Karpas-422 (cell line): Measurements from ENCODE around the gene SFSWAP. TPM values are rescaled to one million over a fixed set of nuclear protein-coding genes. Genes with fewer than 3 reads are reported as not detected.

ENCODE experiments used
- DNase-seq: peaks from one replicate; pipeline ENCODE4 v3.0.0-alpha.2; 2015
- H2AFZ ChIP-seq: fragments of 200-600 bp; sonication (generic); 2 replicates; pipeline ENCODE4 v1.6.1; 2014; ENCODE audit warnings: antibody characterized with exemption, low read length, mixed read lengths
- H3K27ac ChIP-seq: fragments of 200-600 bp; sonication (generic); 2 replicates; pipeline ENCODE4 v1.5.1; 2014; ENCODE audit warnings: mild to moderate bottlenecking, low read length, moderate library complexity
- H3K27me3 ChIP-seq: fragments of 200-600 bp; sonication (generic); 2 replicates; pipeline ENCODE4 v1.6.1; 2014; ENCODE audit warnings: low read length, mixed read lengths
- H3K36me3 ChIP-seq: fragments of 200-600 bp; sonication (generic); 2 replicates; pipeline ENCODE4 v1.6.1; 2014; ENCODE audit warnings: low read length, mixed read lengths; ENCODE audit not compliant: insufficient read depth
- H3K4me1 ChIP-seq: fragments of 200-600 bp; sonication (generic); 2 replicates; pipeline ENCODE4 v1.6.1; 2014; ENCODE audit warnings: mild to moderate bottlenecking, low read length, mixed read lengths
- H3K4me2 ChIP-seq: fragments of 200-600 bp; sonication (generic); 2 replicates; pipeline ENCODE4 v1.6.1; 2014; ENCODE audit warnings: low read length, low read depth, mild to moderate bottlenecking; ENCODE audit not compliant: poor library complexity, severe bottlenecking
- H3K4me3 ChIP-seq: fragments of 200-600 bp; sonication (generic); 2 replicates; pipeline ENCODE4 v1.5.1; 2014; ENCODE audit warnings: mild to moderate bottlenecking, antibody characterized with exemption, low read length, mixed read lengths
- H3K79me2 ChIP-seq: fragments of 200-600 bp; sonication (generic); 2 replicates; pipeline ENCODE4 v1.6.1; 2014; ENCODE audit warnings: mild to moderate bottlenecking, low read length, mixed read lengths
- H3K9ac ChIP-seq: fragments of 200-600 bp; sonication (generic); 2 replicates; pipeline ENCODE4 v1.6.0; 2014; ENCODE audit warnings: low read length
- H3K9me2 ChIP-seq: fragments of 200-600 bp; sonication (generic), shearing (Covaris generic); replicated peaks from 2 replicates; pipeline ENCODE4 v1.6.0; 2014; ENCODE audit warnings: mild to moderate bottlenecking, low read length, moderate library complexity; ENCODE audit not compliant: insufficient read depth
- H3K9me3 ChIP-seq: fragments of 300-700, 200-600 bp; sonication (generic); 2 replicates; pipeline ENCODE4 v1.6.1; 2014; ENCODE audit warnings: low read length, mixed read lengths
- H4K20me1 ChIP-seq: fragments of 200-600 bp; sonication (generic); 2 replicates; pipeline ENCODE4 v1.6.1; 2014; ENCODE audit warnings: mild to moderate bottlenecking, antibody characterized with exemption, low read length, low read depth; ENCODE audit not compliant: insufficient read depth
- total RNA-seq: library from RNA; depleted of rRNA; stranded (reverse); fragments of >200 nt; shearing (Covaris generic); gene quantifications from 2 replicates; pipeline ENCODE4 v1.2.3, GENCODE V29; 2014; ENCODE audit warnings: low replicate concordance

Gene SFSWAP
- total RNA-seq, 1 experiment from 2014 or later, result 30.0 TPM

DNA sequence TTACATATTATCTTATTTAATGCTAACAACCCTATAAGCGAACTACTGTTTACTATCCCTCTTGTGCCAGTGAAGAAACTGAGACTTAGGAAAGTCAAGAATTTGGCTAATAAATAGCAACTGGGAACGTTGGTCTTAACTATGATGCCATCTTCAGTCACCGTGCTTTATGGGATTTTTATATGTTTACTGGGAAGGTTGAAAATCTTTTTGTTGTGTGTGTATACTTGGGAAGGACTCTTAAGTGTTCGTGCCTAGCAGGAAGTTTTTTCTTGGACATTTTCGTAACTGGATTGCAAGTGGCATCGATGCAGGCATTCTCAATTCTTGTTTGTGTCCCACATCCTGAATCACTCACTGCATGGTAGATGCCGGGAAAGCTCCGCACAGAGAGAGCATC is 9.4 kb downstream of the SFSWAP start:
- Histone ChIP-seq H3K9ac (no peak overlapping the region), H3K79me2 (peaks cover 85% of the 10 kb centered on the region), H3K27ac (no peak overlapping the region), H2AFZ (no peak overlapping the region), H3K4me2 (no peak overlapping the region), H3K36me3 (peaks cover 73% of the 10 kb centered on the region; the same call in 1 of the 2 replicates), H3K9me3 (no peaks in the 10 kb centered on the region), H4K20me1 (peaks cover 5% of the 10 kb centered on the region; the same call in 1 of the 2 replicates), H3K27me3 (no peaks in the 10 kb centered on the region), H3K9me2 (no peaks in the 10 kb centered on the region), H3K4me3 (no peak overlapping the region), H3K4me1 (no peaks in the 10 kb centered on the region)
- DNase-seq, result no peak

DNA sequence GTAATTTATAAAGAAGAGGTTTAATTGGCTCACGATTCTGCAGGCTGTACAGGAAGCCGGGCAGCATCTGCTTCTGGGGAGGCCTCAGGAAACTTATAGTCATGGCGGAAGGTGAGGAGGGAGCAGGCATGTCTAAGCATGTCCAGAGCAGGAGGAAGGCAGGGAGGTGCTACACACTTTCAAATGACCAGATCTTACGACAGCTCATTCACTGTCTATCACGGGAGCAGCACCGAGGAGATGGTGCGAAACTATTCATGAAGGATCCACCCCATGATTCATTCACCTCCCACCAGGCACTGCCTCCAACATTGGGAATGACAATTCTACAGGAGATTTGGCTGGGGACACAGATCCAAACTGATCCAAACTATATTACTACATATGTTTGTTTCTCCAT is 10.0 kb downstream of the SFSWAP start:
- H4K20me1 ChIP-seq, result peaks cover 5% of the 10 kb centered on the region; the same call in 1 of the 2 replicates
- no peaks in the 10 kb centered on the region for H3K9me3 ChIP-seq
- no peak for DNase-seq
- H3K9me2 ChIP-seq, result no peaks in the 10 kb centered on the region
- H3K79me2 ChIP-seq, result peaks cover 83% of the 10 kb centered on the region
- no peak overlapping the region for H3K9ac ChIP-seq
- no peaks in the 10 kb centered on the region for H3K27me3 ChIP-seq
- peaks cover 73% of the 10 kb centered on the region; the same call in 1 of the 2 replicates for H3K36me3 ChIP-seq
- H2AFZ ChIP-seq, result no peak overlapping the region
- no peaks in the 10 kb centered on the region for H3K4me1 ChIP-seq
- H3K4me3 ChIP-seq, result no peak overlapping the region
- H3K4me2 ChIP-seq, result no peak overlapping the region
- H3K27ac ChIP-seq, result no peak overlapping the region

DNA sequence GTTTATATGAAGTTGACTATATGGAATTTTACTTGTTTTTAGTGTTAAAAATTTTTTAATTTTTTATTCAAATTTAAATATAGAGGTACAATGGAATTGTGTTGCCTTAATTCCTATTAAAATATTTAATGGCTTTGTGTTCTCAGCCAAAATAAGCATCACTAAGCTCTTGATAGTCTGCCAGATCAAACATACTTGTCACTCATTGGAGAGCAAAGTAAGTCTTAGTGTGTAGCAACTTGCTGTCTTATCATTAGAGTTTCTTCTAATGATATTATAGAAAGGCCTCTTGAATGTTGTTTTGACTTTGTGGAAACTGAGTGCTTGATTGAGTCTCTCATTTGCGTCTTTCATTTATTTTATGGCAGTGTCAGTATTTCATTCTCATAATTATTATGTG is 10.7 kb downstream of the SFSWAP start:
- Histone ChIP-seq H3K4me1 (no peaks in the 10 kb centered on the region), H3K9ac (no peak overlapping the region), H3K9me3 (no peaks in the 10 kb centered on the region), H3K36me3 (peaks cover 67% of the 10 kb centered on the region; the same call in 1 of the 2 replicates), H3K27me3 (no peaks in the 10 kb centered on the region), H3K27ac (no peak overlapping the region), H3K4me3 (no peak overlapping the region), H3K4me2 (no peak overlapping the region), H4K20me1 (peaks cover 5% of the 10 kb centered on the region; the same call in 1 of the 2 replicates), H2AFZ (no peak overlapping the region), H3K9me2 (no peaks in the 10 kb centered on the region), H3K79me2 (peaks cover 77% of the 10 kb centered on the region)
- DNase-seq, result no peak

DNA sequence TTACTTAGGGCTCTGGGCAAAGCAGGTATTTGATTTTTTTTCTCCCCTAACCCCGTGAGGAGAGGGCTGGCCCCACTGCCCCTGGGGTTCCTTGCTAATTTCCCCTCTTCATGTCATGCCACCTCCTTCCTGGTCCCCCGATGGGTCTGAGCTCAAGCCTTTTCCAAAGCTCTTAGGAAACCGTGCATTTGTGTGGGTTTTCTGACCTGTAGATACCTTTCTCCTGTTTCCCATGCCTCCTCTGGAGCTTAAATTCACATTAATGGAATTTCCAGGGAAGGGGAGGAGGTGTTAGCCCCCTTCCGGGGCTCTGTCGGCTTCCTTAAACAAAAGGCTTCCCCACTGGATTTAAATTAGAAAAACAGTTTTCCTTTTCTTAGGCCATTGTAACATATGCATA is 12.6 kb downstream of the SFSWAP start:
- Histone ChIP-seq H3K79me2 (peaks cover 62% of the 10 kb centered on the region), H3K27ac (no peak overlapping the region), H3K9me3 (no peaks in the 10 kb centered on the region), H3K27me3 (no peaks in the 10 kb centered on the region), H3K36me3 (peaks cover 67% of the 10 kb centered on the region), H3K4me1 (no peaks in the 10 kb centered on the region), H3K4me3 (no peak overlapping the region), H3K9me2 (no peaks in the 10 kb centered on the region), H2AFZ (no peak overlapping the region), H3K9ac (no peak overlapping the region), H3K4me2 (no peak overlapping the region), H4K20me1 (peaks cover 5% of the 10 kb centered on the region; the same call in 1 of the 2 replicates)
- DNase-seq, result no peak

DNA sequence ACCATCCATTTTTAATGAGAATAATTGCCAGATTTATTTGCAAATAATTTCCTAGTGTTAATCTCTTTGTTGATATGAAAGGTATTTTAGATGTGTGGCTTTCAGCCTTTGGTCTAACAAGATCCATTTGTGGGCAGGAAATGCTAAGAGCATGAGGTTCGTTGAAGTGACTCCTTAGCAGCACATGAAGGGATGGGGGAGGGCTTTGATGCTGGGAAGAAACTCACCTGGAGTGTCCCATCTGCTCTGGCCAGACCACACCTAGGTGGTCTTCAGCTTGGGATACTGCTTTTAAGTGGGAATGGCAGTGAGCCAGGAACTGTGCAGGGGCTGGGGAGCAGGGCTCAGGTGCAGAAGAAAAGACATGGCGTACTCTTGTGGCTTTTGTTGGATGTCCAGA is 13.6 kb downstream of the SFSWAP start:
- Histone ChIP-seq H2AFZ (no peak overlapping the region), H3K4me2 (no peak overlapping the region), H3K27ac (no peak overlapping the region), H3K36me3 (peaks cover 65% of the 10 kb centered on the region), H3K9me3 (no peaks in the 10 kb centered on the region), H3K4me3 (no peak overlapping the region), H3K9me2 (no peaks in the 10 kb centered on the region), H3K27me3 (no peaks in the 10 kb centered on the region), H3K9ac (no peak overlapping the region), H3K79me2 (peaks cover 57% of the 10 kb centered on the region), H4K20me1 (peaks cover 5% of the 10 kb centered on the region; the same call in 1 of the 2 replicates), H3K4me1 (no peaks in the 10 kb centered on the region)
- no peak for DNase-seq

DNA sequence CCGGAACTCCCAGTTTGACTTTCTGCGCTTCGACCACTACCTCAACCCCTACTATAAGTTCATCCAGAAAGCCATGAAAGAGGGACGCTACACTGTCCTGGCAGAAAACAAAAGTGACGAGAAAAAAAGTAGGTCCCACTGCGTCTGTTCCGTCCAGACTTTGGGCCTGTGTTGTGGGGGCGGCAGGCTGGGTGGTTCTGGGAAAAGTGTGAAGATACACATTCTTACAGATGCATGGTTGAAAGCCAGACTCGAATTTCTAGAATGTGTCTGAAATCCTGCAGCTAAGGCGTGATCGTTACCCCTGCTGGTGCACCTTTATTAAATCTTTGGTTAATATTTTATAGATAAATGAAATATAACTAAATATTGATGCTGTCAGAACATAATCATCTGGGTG is 14.6 kb downstream of the SFSWAP start:
- no peak overlapping the region for H3K4me3 ChIP-seq
- peaks cover 5% of the 10 kb centered on the region; the same call in 1 of the 2 replicates for H4K20me1 ChIP-seq
- H3K9ac ChIP-seq, result no peak overlapping the region
- peaks cover 47% of the 10 kb centered on the region for H3K79me2 ChIP-seq
- no peak for DNase-seq
- no peaks in the 10 kb centered on the region for H3K9me3 ChIP-seq
- H3K27me3 ChIP-seq, result no peaks in the 10 kb centered on the region
- H3K4me2 ChIP-seq, result no peak overlapping the region
- no peaks in the 10 kb centered on the region for H3K9me2 ChIP-seq
- no peak overlapping the region for H2AFZ ChIP-seq
- H3K4me1 ChIP-seq, result no peaks in the 10 kb centered on the region
- no peak overlapping the region for H3K27ac ChIP-seq
- peaks cover 61% of the 10 kb centered on the region for H3K36me3 ChIP-seq

DNA sequence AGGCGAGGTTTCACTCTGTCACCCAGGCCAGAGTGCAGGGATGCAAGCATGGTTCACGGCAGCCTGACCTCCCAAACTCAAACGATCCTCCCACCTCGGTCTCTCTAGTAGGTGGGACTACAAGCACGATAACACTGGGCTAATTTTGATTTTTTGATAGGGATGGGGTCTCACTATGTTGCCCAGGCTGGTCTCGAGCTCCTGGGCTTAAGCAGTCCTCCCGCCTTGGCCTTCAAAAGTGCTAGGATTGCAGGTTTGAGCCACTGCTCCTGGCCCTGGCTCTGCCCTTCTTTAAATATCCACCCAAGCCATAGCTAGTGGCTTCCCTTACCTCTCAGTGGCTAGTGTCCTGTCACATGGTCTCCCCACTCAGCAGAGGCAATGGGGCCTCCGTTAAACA is 17.8 kb downstream of the SFSWAP start:
- Histone ChIP-seq H3K9me2 (no peaks in the 10 kb centered on the region), H3K4me2 (no peak overlapping the region), H3K9me3 (no peaks in the 10 kb centered on the region), H3K27ac (no peak overlapping the region), H3K79me2 (peaks cover 18% of the 10 kb centered on the region), H3K4me1 (no peaks in the 10 kb centered on the region), H3K4me3 (no peak overlapping the region), H4K20me1 (peaks cover 4% of the 10 kb centered on the region; the same call in 1 of the 2 replicates), H3K9ac (no peak overlapping the region), H2AFZ (no peak overlapping the region), H3K27me3 (no peaks in the 10 kb centered on the region), H3K36me3 (peaks cover 41% of the 10 kb centered on the region)
- no peak for DNase-seq

DNA sequence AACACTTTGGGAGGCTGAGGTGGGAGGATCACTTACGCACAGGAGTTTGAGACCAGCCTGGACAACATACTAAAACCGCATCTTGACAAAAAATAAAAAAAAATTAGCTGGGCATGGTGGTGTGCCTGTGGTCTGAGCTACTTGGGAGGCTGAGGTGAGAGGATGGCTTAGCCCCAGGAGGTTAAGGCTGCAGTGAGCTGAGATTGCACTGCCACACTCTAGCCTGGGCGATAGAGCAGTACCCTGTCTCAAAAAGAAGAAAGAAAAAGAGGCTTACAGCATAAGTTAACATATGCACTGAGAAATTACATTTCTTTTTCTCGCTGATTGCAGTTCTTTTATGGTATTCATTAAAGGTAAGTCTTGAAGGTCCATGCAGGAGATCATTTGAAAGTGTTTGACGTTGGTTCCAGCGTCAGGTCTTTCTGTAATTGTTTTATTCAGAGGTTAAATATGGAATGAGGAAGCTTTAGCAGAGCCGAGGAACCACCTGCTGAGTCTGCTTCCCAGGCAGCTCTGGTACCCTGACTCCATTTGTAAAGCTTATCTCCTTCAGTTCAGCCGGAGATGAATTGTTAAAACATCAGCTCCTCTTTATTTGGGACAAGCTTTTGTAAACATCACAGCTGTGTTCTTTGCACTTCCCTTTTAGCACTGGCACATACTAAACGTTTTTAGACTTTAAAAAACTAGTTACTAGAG is 18.5 kb downstream of the SFSWAP start:
- H3K36me3 ChIP-seq, result peaks cover 41% of the 10 kb centered on the region
- H3K9ac ChIP-seq, result no peak overlapping the region
- H3K79me2 ChIP-seq, result peaks cover 11% of the 10 kb centered on the region
- no peaks in the 10 kb centered on the region for H3K4me1 ChIP-seq
- H3K27ac ChIP-seq, result no peak overlapping the region
- no peak for DNase-seq
- H3K9me2 ChIP-seq, result no peaks in the 10 kb centered on the region
- no peaks in the 10 kb centered on the region for H3K27me3 ChIP-seq
- 0 out of 2 replicates have a peak, but pooled peaks cover 4% of the 10 kb centered on the region for H4K20me1 ChIP-seq
- no peaks in the 10 kb centered on the region for H3K9me3 ChIP-seq
- H3K4me2 ChIP-seq, result no peak overlapping the region
- no peak overlapping the region for H2AFZ ChIP-seq
- no peak overlapping the region for H3K4me3 ChIP-seq
